ENCODE data around the gene BDH1.
"Not testable (repeated sequence)": the region's sequence is repeated elsewhere in the genome, so short reads cannot be mapped to it uniquely, and the experiment has no call there.

The BDH1 gene

GRCh38 chr3:197555281-197556261, at the start of gene BDH1:
Gene BDH1 (minus strand): TSS chr3:197555968. CDS start chr3:197546443, 9,525 bp downstream.
- peak; percentile 71 for DNase-seq

GRCh38 chr3:197603317-197603933, 47.7 kb upstream of the BDH1 start:
- DNase-seq = no peak

GRCh38 chr3:197602351-197602750, 46.6 kb upstream of the BDH1 start:
- not testable (repeated sequence) for DNase-seq

- DNase-seq = not testable (repeated sequence)
Measured at GRCh38 chr3:197601566-197601840, 45.7 kb upstream of the BDH1 start.

GRCh38 chr3:197600796-197601565, 45.2 kb upstream of the BDH1 start:
- DNase-seq = no peak

- no peak for DNase-seq
Measured at GRCh38 chr3:197599089-197599765, 43.5 kb upstream of the BDH1 start.

- no peak for DNase-seq
Measured at GRCh38 chr3:197598404-197598980, 42.7 kb upstream of the BDH1 start.

GRCh38 chr3:197597335-197597734, 41.6 kb upstream of the BDH1 start:
- DNase-seq = no peak

- peak; percentile 86 for DNase-seq
Measured at GRCh38 chr3:197595470-197596185, 39.9 kb upstream of the BDH1 start.

- DNase-seq = no peak
Measured at GRCh38 chr3:197593046-197593380, 37.2 kb upstream of the BDH1 start.

- DNase-seq = no peak
Measured at GRCh38 chr3:197592361-197593045, 36.7 kb upstream of the BDH1 start.

- DNase-seq = no peak
Measured at GRCh38 chr3:197591816-197592215, 36.0 kb upstream of the BDH1 start.

- no peak for DNase-seq
Measured at GRCh38 chr3:197590313-197590962, 34.7 kb upstream of the BDH1 start.

GRCh38 chr3:197589545-197589944, 33.8 kb upstream of the BDH1 start:
- no peak for DNase-seq

GRCh38 chr3:197586768-197587167, 31.0 kb upstream of the BDH1 start:
- DNase-seq = not testable (repeated sequence)

GRCh38 chr3:197586181-197586580, 30.4 kb upstream of the BDH1 start:
- DNase-seq = no peak

- DNase-seq = no peak
Measured at GRCh38 chr3:197584733-197585132, 29.0 kb upstream of the BDH1 start.

GRCh38 chr3:197583371-197583770, 27.6 kb upstream of the BDH1 start:
- no peak for DNase-seq

- DNase-seq = no peak
Measured at GRCh38 chr3:197580253-197580691, 24.5 kb upstream of the BDH1 start.

GRCh38 chr3:197578376-197578775, 22.6 kb upstream of the BDH1 start:
- DNase-seq = no peak
